CD14-positive monocyte (primary cell): ENCODE results near the gene ATF6. TPM values are rescaled to one million over a fixed set of nuclear protein-coding genes. Genes with fewer than 3 reads are reported as not detected.

Experiments
- DNase-seq, 3 donors: peaks; one replicate each; pipeline ENCODE4 v3.0.0-alpha.2; 2011 to 2022
- H2AFZ ChIP-seq: 2 replicates; pipeline ENCODE4 v1.6.0; 2012; ENCODE audit warnings: mild to moderate bottlenecking, low read depth, low read length, inconsistent platforms; ENCODE audit not compliant: insufficient read depth, poor library complexity, severe bottlenecking
- H3K27ac ChIP-seq, 2 donors: 1 replicate in 1 of 2; 2 replicates in 1 of 2; pipeline ENCODE4 v1.5.1; 2012 to 2013; ENCODE audit warnings: low read length in 2 of 2, control low read depth in 1 of 2, inconsistent platforms in 1 of 2, low read depth in 1 of 2, mild to moderate bottlenecking in 1 of 2
- H3K27me3 ChIP-seq, 2 donors: one replicate each; pipeline versions ENCODE4 v1.6.0 to v1.6.1; 2011 to 2013; ENCODE audit warnings: low read length in 2 of 2; ENCODE audit not compliant: control insufficient read depth in 2 of 2, insufficient read depth in 2 of 2
- H3K36me3 ChIP-seq, 2 donors: replicated peaks in 1 of 2; 1 replicate in 1 of 2; 2 replicates in 1 of 2; pipeline versions ENCODE4 v1.5.1 to v1.6.1; 2012 to 2013; ENCODE audit warnings: low read length in 2 of 2, control low read depth in 1 of 2, inconsistent platforms in 1 of 2, mild to moderate bottlenecking in 1 of 2; ENCODE audit not compliant: insufficient read depth in 2 of 2, control insufficient read depth in 1 of 2
- H3K4me1 ChIP-seq, 2 donors: 1 replicate in 1 of 2; 2 replicates in 1 of 2; pipeline versions ENCODE4 v1.5.1 to v1.6.1; 2012 to 2013; ENCODE audit warnings: low read length in 2 of 2, control low read depth in 1 of 2, inconsistent platforms in 1 of 2, mild to moderate bottlenecking in 1 of 2, moderate library complexity in 1 of 2; ENCODE audit not compliant: insufficient read depth in 2 of 2, control insufficient read depth in 1 of 2
- H3K4me2 ChIP-seq: replicated peaks from 2 replicates; pipeline ENCODE3; 2012; ENCODE audit warnings: low read length, moderate library complexity, mild to moderate bottlenecking; ENCODE audit not compliant: poor library complexity, severe bottlenecking; ENCODE audit errors: extremely low read depth
- H3K4me3 ChIP-seq, 3 experiments: fragments of 200-600 bp in 1 of 3; sonication (generic) in 1 of 3; replicated peaks in 1 of 3; 1 replicate in 2 of 3; 2 replicates in 1 of 3; pipeline ENCODE4 v1.5.1; 2011 to 2013; ENCODE audit warnings: low read length in 3 of 3, mild to moderate bottlenecking in 3 of 3, control low read depth in 2 of 3, low read depth in 2 of 3, inconsistent platforms in 1 of 3, moderate library complexity in 1 of 3
- H3K79me2 ChIP-seq: 2 replicates; pipeline ENCODE4 v1.6.0; 2012; ENCODE audit warnings: mild to moderate bottlenecking, control low read depth, inconsistent platforms, low read length, moderate library complexity; ENCODE audit not compliant: insufficient read depth
- H3K9ac ChIP-seq: 2 replicates; pipeline ENCODE4 v1.6.0; 2017; ENCODE audit warnings: low read length, mild to moderate bottlenecking; ENCODE audit not compliant: insufficient read depth, poor library complexity, severe bottlenecking
- H3K9me3 ChIP-seq, 2 donors: replicated peaks in 1 of 2; 1 replicate in 1 of 2; 2 replicates in 1 of 2; pipeline versions ENCODE4 v1.5.1 to v1.6.1; 2012 to 2013; ENCODE audit warnings: low read length in 2 of 2, control low read depth in 1 of 2; ENCODE audit not compliant: control insufficient read depth in 1 of 2, insufficient read depth in 1 of 2
- H4K20me1 ChIP-seq: 2 replicates; pipeline ENCODE4 v1.6.0; 2012; ENCODE audit warnings: mild to moderate bottlenecking, low read length, control low read depth, moderate library complexity; ENCODE audit not compliant: insufficient read depth
- H3K27ac Mint-ChIP-seq, 7 donors: one replicate each; pipeline ENCODE4 v1.8.0; 2020; ENCODE audit warnings: mild to moderate bottlenecking in 7 of 7, mixed read lengths in 7 of 7, moderate library complexity in 6 of 7, inconsistent platforms in 2 of 7
- H3K27me3 Mint-ChIP-seq, 3 donors: one replicate each; pipeline ENCODE4 v1.8.0; 2021 to 2022; ENCODE audit warnings: low read depth in 3 of 3, mild to moderate bottlenecking in 3 of 3, mixed read lengths in 3 of 3, moderate library complexity in 3 of 3, inconsistent platforms in 1 of 3
- H3K36me3 Mint-ChIP-seq, 2 donors: one replicate each; pipeline ENCODE4 v1.8.0; 2020; ENCODE audit warnings: mixed read lengths in 2 of 2, inconsistent platforms in 1 of 2, mild to moderate bottlenecking in 1 of 2
- H3K4me1 Mint-ChIP-seq: one replicate; pipeline ENCODE4 v1.8.0; 2020; ENCODE audit warnings: mild to moderate bottlenecking, mixed read lengths
- H3K4me3 Mint-ChIP-seq, 2 donors: one replicate each; pipeline ENCODE4 v1.8.0; 2020; ENCODE audit warnings: mild to moderate bottlenecking in 2 of 2, mixed read lengths in 2 of 2, moderate library complexity in 1 of 2
- H3K9me3 Mint-ChIP-seq, 7 donors: one replicate each; pipeline ENCODE4 v1.8.0; 2020 to 2022; ENCODE audit warnings: mixed read lengths in 7 of 7, mild to moderate bottlenecking in 6 of 7, moderate library complexity in 6 of 7, inconsistent platforms in 2 of 7
- WGBS: methylation state at CpG from one replicate; pipeline ENCODE4 v1.1.5; 2013; ENCODE audit warnings: missing lambda C conversion rate; ENCODE audit not compliant: insufficient coverage; 5-methylcytosine and 5-hydroxymethylcytosine counted together
- intact Hi-C, 2 donors: fragments of 100-400 bp; cut with micrococcal nuclease; formaldehyde crosslinking; loops; one replicate each; pipeline versions ENCODE4 v1.15.0 to v1.15.1; 2023
- polyA plus RNA-seq, 3 donors: library from polyadenylated mRNA; depleted of rRNA in 1 of 3; unstranded in 2 of 3; stranded (reverse) in 1 of 3; fragments of 300-500 nt in 2 of 3; fragments of >200 nt in 1 of 3; fragmentation: Illumina TruSeq in 2 of 3; gene quantifications; 1 replicate in 2 of 3; 2 replicates in 1 of 3; pipeline ENCODE4 v1.2.3, GENCODE V29; 2012 to 2021
- TF ChIP-seq, protein P1 (sequence below): fragments of 200-600 bp; IDR thresholded peaks from one replicate; pipeline ENCODE4 v1.8.0; 2022; ENCODE audit warnings: antibody characterized with exemption, mild to moderate bottlenecking

Gene ATF6
- polyA plus RNA-seq, 3 donors = 13.4 to 25.6 (median 22.2) TPM

DNA sequence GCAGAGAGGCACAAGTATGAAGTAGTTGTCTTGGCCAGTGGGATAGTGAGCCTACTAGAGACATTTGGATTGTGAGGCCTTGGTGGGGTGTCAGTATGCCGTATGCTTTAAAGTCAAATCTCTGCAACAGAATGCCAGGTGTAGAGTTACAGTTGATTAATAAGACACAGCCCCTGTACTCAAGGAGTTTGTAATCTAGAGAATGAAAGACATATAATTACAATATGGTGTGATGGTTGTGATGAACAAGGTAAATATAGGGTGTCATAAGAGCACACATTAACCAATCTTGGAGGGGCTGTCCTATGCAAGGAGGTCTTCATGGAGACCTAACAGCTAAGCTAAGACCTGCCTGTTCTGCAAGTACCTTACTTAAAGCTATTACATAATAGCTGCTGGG is 113.1 kb downstream of the ATF6 start:
- H3K4me3 ChIP-seq = no peak overlapping the region
- H3K4me2 ChIP-seq = no peak overlapping the region
- H3K27me3 ChIP-seq = no peaks in the 10 kb centered on the region
- no peak overlapping the region for H2AFZ ChIP-seq
- no peak for DNase-seq
- H3K79me2 ChIP-seq = no peaks in the 10 kb centered on the region
- H3K36me3 ChIP-seq = peaks cover 11 to 48% of the 10 kb centered on the region in 2 donors
- peaks cover 4% of the 10 kb centered on the region for H4K20me1 ChIP-seq
- no peaks in the 10 kb centered on the region for H3K9me3 ChIP-seq
- TF ChIP-seq, protein P1, sequence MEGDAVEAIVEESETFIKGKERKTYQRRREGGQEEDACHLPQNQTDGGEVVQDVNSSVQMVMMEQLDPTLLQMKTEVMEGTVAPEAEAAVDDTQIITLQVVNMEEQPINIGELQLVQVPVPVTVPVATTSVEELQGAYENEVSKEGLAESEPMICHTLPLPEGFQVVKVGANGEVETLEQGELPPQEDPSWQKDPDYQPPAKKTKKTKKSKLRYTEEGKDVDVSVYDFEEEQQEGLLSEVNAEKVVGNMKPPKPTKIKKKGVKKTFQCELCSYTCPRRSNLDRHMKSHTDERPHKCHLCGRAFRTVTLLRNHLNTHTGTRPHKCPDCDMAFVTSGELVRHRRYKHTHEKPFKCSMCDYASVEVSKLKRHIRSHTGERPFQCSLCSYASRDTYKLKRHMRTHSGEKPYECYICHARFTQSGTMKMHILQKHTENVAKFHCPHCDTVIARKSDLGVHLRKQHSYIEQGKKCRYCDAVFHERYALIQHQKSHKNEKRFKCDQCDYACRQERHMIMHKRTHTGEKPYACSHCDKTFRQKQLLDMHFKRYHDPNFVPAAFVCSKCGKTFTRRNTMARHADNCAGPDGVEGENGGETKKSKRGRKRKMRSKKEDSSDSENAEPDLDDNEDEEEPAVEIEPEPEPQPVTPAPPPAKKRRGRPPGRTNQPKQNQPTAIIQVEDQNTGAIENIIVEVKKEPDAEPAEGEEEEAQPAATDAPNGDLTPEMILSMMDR = no peak
- Mint-ChIP-seq H3K27me3 (no peaks in the 10 kb centered on the region), H3K4me1 (no peaks in the 10 kb centered on the region), H3K9me3 (no peaks in the 10 kb centered on the region), H3K27ac (no peak overlapping the region), H3K36me3 (peaks cover 21 to 24% of the 10 kb centered on the region in 2 donors), H3K4me3 (no peak overlapping the region)
- no peak overlapping the region for H3K9ac ChIP-seq
- intact Hi-C loops = no loop called here
- no CpG with 5 or more reads among the region's 1 CpG for WGBS
- H3K27ac ChIP-seq = no peak overlapping the region
- no peaks in the 10 kb centered on the region for H3K4me1 ChIP-seq

GRCh38 chr1:161884475-161884874 is 118.4 kb downstream of the ATF6 start:
- Mint-ChIP-seq H3K4me1 (no peaks in the 10 kb centered on the region), H3K27ac (no peak overlapping the region), H3K36me3 (peaks cover 34 to 40% of the 10 kb centered on the region in 2 donors), H3K4me3 (no peak overlapping the region), H3K9me3 (no peaks in the 10 kb centered on the region), H3K27me3 (peaks cover 0 to 2% (median 0%) of the 10 kb centered on the region in 3 donors)
- DNase-seq = no peak
- intact Hi-C loops = no loop called here
- H3K4me3 ChIP-seq = no peak overlapping the region
- no peak overlapping the region for H3K27ac ChIP-seq
- H3K79me2 ChIP-seq = no peaks in the 10 kb centered on the region
- no peaks in the 10 kb centered on the region for H3K4me1 ChIP-seq
- no CpG with 5 or more reads among the region's 2 CpGs for WGBS
- H3K9me3 ChIP-seq = no peaks in the 10 kb centered on the region
- no peak overlapping the region for H3K4me2 ChIP-seq
- H3K9ac ChIP-seq = no peak overlapping the region
- H2AFZ ChIP-seq = no peak overlapping the region
- no peaks in the 10 kb centered on the region for H3K27me3 ChIP-seq
- peaks cover 16% of the 10 kb centered on the region for H4K20me1 ChIP-seq
- peaks cover 19 to 46% of the 10 kb centered on the region in 2 donors for H3K36me3 ChIP-seq
- TF ChIP-seq, protein P1 = no peak
